KOPT-K1 (cell line): Measurements from ENCODE around the gene KCNE3.

Experiments used
- H3K27ac ChIP-seq: fragments of 200-600 bp; sonication (generic); 2 replicates; pipeline ENCODE4 v1.5.1; 2016; ENCODE audit warnings: antibody characterized with exemption, mild to moderate bottlenecking, low read depth, low read length; ENCODE audit not compliant: poor library complexity, severe bottlenecking
- H3K36me3 ChIP-seq: fragments of 200-600 bp; sonication (generic); 2 replicates; pipeline ENCODE4 v1.5.1; 2017; ENCODE audit warnings: antibody characterized with exemption, mild to moderate bottlenecking, low read length, moderate library complexity; ENCODE audit not compliant: insufficient read depth
- H3K9me3 ChIP-seq: fragments of 200-600 bp; sonication (generic); 2 replicates; pipeline ENCODE4 v1.5.1; 2017; ENCODE audit warnings: antibody characterized with exemption, low read length, mild to moderate bottlenecking; ENCODE audit not compliant: insufficient read depth, poor library complexity, severe bottlenecking

The KCNE3 gene

DNA sequence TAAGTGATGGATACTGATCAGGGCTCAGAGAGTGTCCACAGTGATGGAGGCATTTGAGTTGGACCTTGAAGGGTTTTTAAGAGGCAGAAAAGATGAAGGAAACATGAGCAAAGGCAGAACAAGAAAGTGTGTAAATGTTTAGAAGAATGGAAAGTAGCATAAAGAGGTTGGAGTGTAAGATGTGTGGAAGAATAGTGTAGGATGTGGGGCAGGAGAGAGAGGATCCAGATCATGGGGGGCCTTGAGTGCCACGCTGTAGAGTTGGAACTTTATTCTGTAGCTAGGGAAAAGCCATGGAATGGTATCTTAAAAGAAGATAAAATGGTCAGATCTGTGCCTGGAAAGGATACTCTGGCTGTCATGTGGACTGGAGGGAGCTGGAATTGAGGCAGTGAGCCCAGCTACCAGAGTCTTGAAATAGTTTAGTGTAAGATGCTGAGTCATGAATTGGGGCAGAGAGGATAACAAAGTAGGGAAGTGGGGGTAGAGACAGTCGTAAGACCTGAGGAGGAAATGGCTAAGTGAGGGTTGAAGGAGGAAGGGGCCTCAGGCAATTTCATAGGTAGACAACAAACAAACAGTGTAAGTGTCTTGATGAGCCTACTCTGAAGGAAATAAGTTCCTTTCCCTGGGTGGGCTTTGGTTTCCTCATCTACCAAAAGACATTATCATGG is 6.7 kb downstream of the KCNE3 start:
- H3K9me3 ChIP-seq = no peaks in the 10 kb centered on the region
- H3K27ac ChIP-seq = no peak overlapping the region
- no peaks in the 10 kb centered on the region for H3K36me3 ChIP-seq

GRCh38 chr11:74460065-74460464 is 7.3 kb downstream of the KCNE3 start:
- Histone ChIP-seq H3K36me3 (no peaks in the 10 kb centered on the region), H3K9me3 (no peaks in the 10 kb centered on the region), H3K27ac (no peak overlapping the region)

DNA sequence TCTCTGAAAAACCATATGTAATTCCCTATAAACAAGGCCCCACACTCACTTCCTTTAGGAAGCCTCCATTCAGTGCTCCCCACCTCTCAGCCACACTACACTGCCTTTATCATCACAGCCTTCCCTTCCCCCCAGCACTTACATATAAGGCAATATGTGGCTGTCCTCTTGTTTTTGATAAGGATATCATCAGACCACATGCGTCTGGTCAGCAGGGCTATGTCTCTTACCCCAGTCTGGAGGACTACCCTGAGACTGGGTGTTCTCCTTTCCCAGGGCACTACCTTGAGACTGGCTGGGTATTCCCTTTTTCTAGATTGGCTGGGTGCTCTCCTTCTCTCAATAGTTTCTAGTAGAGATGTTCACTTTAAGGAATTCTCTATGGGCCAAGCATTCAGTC is 7.8 kb downstream of the KCNE3 start:
- Histone ChIP-seq H3K36me3 (no peaks in the 10 kb centered on the region), H3K9me3 (no peaks in the 10 kb centered on the region), H3K27ac (no peak overlapping the region)

- H3K27ac ChIP-seq = no peak overlapping the region
- no peaks in the 10 kb centered on the region for H3K36me3 ChIP-seq
- no peaks in the 10 kb centered on the region for H3K9me3 ChIP-seq
Measured at GRCh38 chr11:74457356-74457755, 10.0 kb downstream of the KCNE3 start.

DNA sequence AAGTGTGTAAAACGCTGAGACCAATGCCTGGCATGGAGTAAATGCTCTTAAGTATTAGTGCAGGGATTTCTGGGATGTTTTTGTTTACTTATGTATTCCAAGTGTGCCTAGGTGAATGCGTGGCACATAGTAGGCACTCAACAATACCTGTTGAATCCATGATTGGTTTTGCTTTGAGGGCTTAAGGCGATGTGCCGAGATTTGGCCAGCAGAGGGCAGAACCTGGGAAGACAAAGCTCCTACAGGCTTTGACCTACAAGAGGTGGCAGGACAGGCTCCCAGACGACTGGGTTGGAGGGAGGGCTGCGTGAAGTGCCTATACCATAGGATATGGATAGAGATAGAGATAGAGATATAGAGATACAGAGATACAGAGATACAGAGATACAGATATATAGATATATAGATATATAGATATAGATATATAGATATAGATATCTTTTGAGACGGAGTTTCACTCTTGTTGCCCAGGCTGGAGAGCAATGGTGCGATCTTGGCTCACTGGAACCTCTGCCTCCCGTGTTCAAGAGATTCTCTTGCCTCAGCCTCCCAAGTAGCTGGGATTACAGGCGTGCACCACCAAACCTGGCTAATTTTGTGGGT is 13.9 kb downstream of the KCNE3 start:
- H3K9me3 ChIP-seq = no peaks in the 10 kb centered on the region
- H3K36me3 ChIP-seq = no peaks in the 10 kb centered on the region
- no peak overlapping the region for H3K27ac ChIP-seq

- Histone ChIP-seq H3K9me3 (no peaks in the 10 kb centered on the region), H3K36me3 (no peaks in the 10 kb centered on the region), H3K27ac (no peak overlapping the region)
Measured at GRCh38 chr11:74452366-74452765, 15.0 kb downstream of the KCNE3 start.

- H3K36me3 ChIP-seq = no peaks in the 10 kb centered on the region
- H3K27ac ChIP-seq = no peak overlapping the region
- no peaks in the 10 kb centered on the region for H3K9me3 ChIP-seq
Measured at GRCh38 chr11:74450318-74450717, 17.0 kb downstream of the KCNE3 start.

- H3K36me3 ChIP-seq = no peaks in the 10 kb centered on the region
- no peak overlapping the region for H3K27ac ChIP-seq
- H3K9me3 ChIP-seq = no peaks in the 10 kb centered on the region
Measured at GRCh38 chr11:74449369-74449931, 17.9 kb downstream of the KCNE3 start.

- no peak overlapping the region for H3K27ac ChIP-seq
Measured at GRCh38 chr11:74447720-74448119, 19.6 kb downstream of the KCNE3 start.

GRCh38 chr11:74446532-74446938 is 20.8 kb downstream of the KCNE3 start:
- Histone ChIP-seq H3K36me3 (no peaks in the 10 kb centered on the region), H3K27ac (no peak overlapping the region), H3K9me3 (no peaks in the 10 kb centered on the region)

More at GRCh38 chr11:74447720-74448119, 19.6 kb downstream of the KCNE3 start:
- Histone ChIP-seq H3K9me3 (no peaks in the 10 kb centered on the region), H3K36me3 (no peaks in the 10 kb centered on the region)

DNA sequence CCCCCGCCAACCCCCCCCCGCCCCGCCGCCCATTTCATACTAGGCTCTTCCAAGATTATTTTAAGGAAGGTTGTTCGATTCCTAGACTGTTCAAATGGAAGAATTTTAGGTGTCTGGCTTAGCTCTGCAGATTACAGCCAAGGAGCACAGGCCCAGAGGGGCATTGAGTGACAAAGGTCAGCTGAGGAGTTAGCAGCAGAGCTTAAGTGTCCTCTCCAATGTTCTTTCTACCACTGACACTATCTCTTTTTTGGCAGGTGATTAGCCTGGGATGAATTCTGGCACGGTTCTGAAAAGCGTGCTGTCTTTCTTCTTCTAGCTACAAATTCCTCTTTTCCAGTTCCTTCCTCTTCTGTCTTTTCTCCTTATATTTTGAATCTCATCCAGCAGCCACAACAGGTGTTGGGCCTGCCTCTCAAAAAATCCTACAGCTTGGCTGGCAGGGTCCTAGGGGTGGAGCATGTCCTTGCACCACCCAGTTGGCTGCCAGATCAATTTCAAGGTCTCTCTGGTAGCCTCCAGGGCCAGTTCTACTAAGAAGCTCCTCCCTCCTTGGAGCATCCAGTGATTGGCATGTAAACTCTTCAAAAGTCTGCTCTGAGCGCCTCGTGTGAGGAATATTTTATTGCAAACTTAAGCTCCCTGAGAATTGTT is 23.0 kb downstream of the KCNE3 start:
- no peak overlapping the region for H3K27ac ChIP-seq
- H3K36me3 ChIP-seq = no peaks in the 10 kb centered on the region
- H3K9me3 ChIP-seq = peaks cover 5% of the 10 kb centered on the region

DNA sequence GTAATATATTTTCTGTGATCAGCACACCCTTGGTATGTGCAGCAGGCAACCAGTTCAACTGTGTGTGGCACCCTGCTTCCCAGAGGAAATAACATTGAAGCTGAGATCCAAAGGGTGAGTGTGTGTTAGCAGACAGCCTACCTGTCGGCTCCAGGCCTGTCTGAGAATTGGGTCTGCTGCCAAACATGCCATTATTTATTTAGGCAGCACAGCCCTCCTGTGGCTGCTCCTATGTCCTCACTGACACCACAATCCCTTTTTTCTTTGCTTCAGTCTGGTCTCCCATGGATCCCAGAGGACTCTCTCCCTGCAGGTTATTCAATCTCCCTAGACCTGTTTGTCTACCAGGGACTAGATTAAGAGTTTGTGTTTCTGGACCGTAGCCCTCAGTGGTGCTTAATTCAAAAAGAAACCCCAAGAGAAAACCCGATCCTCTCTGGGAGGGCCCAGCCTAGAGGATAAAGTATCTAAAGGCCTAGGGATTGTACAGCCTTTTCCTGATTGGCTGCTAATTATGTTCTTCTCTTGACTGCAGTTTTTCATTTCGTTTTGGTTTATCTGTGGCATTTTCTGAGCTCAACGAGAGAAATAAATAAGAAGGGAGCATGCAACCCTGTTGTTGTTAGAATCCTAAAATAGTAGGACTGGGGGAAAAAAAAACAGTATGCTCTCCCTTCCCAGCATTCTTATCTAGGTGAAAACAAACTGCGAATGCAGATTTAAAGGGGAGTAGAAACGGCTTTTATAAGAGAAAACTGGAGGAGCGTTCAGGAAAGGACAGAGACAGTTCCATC is 24.1 kb downstream of the KCNE3 start:
- H3K36me3 ChIP-seq = no peaks in the 10 kb centered on the region
- no peak overlapping the region for H3K27ac ChIP-seq
- peaks cover 5% of the 10 kb centered on the region for H3K9me3 ChIP-seq

- H3K27ac ChIP-seq = no peak overlapping the region
- no peaks in the 10 kb centered on the region for H3K36me3 ChIP-seq
- peaks cover 5% of the 10 kb centered on the region for H3K9me3 ChIP-seq
Measured at GRCh38 chr11:74442636-74443035, 24.7 kb downstream of the KCNE3 start.

DNA sequence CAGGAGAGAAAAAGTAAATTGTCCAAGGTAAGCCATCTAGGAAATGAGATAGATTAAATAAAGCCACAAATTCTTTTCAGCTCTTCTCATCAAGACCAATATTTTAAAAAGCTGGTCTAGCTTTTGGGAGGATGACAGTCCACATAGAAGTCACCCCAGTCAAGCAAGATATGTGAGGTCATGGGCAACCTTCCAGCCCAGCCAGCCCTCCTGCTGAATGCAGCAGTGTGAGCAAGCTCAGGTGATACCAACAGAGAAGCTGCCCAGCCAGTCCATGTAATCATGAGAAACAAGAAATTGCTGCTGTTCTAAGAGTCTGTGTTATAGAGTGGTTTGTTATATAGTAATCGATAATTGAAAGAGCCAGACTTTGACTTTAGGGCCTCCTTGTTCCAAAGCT is 28.7 kb downstream of the KCNE3 start:
- H3K27ac ChIP-seq = no peak overlapping the region
- H3K9me3 ChIP-seq = peaks cover 5% of the 10 kb centered on the region
- no peaks in the 10 kb centered on the region for H3K36me3 ChIP-seq
